Stimulated activated CD8-positive, alpha-beta memory T cell treated with anti-CD3 and anti-CD28 coated beads, Interleukin-7, amount 100 ng/mL, for 4 hours (primary cell): Measurements from ENCODE around the gene PRDM2.
A peak's percentile ranks its signal among the peaks of the same experiment; 100 is the strongest.

Experiments used
- DNase-seq, 2 donors: peaks; one replicate each; pipeline ENCODE4 v3.0.0-alpha.2; 2020; ENCODE audit warnings: low read depth in 2 of 2

PRDM2 gene

GRCh38 chr1:13733711-13734110 lies 33.7 kb downstream of the PRDM2 start:
- DNase-seq = no peak

GRCh38 chr1:13735168-13735930 lies 35.4 kb downstream of the PRDM2 start:
- no peak for DNase-seq

- no peak for DNase-seq
These were observed 37.4 kb downstream of the PRDM2 start for GRCh38 chr1:13737398-13737797.

- no peak for DNase-seq
These were observed 46.4 kb downstream of the PRDM2 start for GRCh38 chr1:13746342-13746741.

GRCh38 chr1:13748610-13749505 lies 48.9 kb downstream of the PRDM2 start:
- DNase-seq = peak; percentile 87 to 95

GRCh38 chr1:13749543-13750341 lies 49.8 kb downstream of the PRDM2 start:
- no peak for DNase-seq

GRCh38 chr1:13751458-13751871 lies 51.5 kb downstream of the PRDM2 start:
- no peak for DNase-seq

GRCh38 chr1:13751985-13752384 lies 52.0 kb downstream of the PRDM2 start:
- DNase-seq = no peak

GRCh38 chr1:13752852-13753251 lies 52.9 kb downstream of the PRDM2 start:
- DNase-seq = no peak

- no peak for DNase-seq
These were observed 53.8 kb downstream of the PRDM2 start for GRCh38 chr1:13753636-13754402.

GRCh38 chr1:13754510-13755103 lies 54.6 kb downstream of the PRDM2 start:
- no peak for DNase-seq

GRCh38 chr1:13756557-13757315 lies 56.7 kb downstream of the PRDM2 start:
- DNase-seq = no peak

- no peak for DNase-seq
These were observed 57.7 kb downstream of the PRDM2 start for GRCh38 chr1:13757693-13758092.

GRCh38 chr1:13759072-13759471 lies 59.1 kb downstream of the PRDM2 start:
- no peak for DNase-seq

GRCh38 chr1:13760340-13760739 lies 60.4 kb downstream of the PRDM2 start:
- DNase-seq = no peak

- DNase-seq = no peak
These were observed 60.9 kb downstream of the PRDM2 start for GRCh38 chr1:13760921-13761320.

GRCh38 chr1:13761883-13762282 lies 61.9 kb downstream of the PRDM2 start:
- DNase-seq = no peak

- DNase-seq = no peak
These were observed 62.7 kb downstream of the PRDM2 start for GRCh38 chr1:13762642-13763041.

GRCh38 chr1:13763222-13763621 lies 63.2 kb downstream of the PRDM2 start:
- no peak for DNase-seq

GRCh38 chr1:13763991-13764390 lies 64.0 kb downstream of the PRDM2 start:
- DNase-seq = no peak
